ENCODE results near the gene BDKRB2.

- no peak for TF ChIP-seq EZH2 (IDR thresholded peaks at IDR 0.05)
- TF ChIP-seq POLR2AphosphoS5 (IDR thresholded peaks at IDR 0.05; ENCODE audit: borderline replicate concordance, low read depth, low read length) = no peak
Observed at GRCh38 chr14:96233661-96234060, 29.0 kb downstream of the BDKRB2 start.
